Kasumi-1 (cell line): ENCODE results near the gene GIGYF2.

ENCODE experiments used
- DNase-seq, 2 experiments: peaks; one replicate each; lab custom pipeline; 2025; lab: John Stamatoyannopoulos, UW

The GIGYF2 gene

GRCh38 chr2:232749331-232749730, 52.2 kb downstream of the GIGYF2 start:
- no peak for DNase-seq

- no peak for DNase-seq
These were observed 53.1 kb downstream of the GIGYF2 start for GRCh38 chr2:232750135-232750671.

- no peak for DNase-seq
These were observed 60.8 kb downstream of the GIGYF2 start for GRCh38 chr2:232757905-232758304.

DNA sequence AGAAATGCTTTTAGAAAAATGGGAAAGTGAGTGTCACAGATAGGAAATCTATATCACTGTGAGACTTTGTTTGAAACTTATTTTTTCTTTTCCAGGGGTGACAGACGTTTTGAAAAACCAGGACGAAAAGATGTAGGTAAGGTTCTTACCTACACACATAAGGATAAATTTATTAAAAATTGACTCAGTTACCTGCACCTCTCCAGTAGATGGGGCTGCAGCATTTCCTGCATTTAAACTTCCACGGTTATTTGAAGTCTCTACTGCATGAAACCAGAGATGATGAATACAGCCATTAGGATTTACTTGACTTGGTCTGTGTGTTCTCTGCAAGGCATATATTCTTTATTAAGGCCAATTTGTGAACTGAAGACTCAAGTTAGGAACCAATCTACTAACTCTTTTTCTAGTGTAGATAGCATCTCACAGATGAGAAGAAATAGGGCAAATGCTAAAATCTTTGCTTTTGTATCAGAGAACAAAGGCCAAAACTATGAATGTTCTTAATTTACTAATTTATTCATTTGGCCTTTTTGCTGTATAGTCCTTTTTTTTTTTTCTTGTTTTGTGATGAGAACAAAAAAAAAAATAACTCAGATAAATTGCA, 64.3 kb downstream of the GIGYF2 start:
- peak in 1 of 2 experiments; percentile 3 for DNase-seq

GRCh38 chr2:232767866-232768265, 70.7 kb downstream of the GIGYF2 start:
- DNase-seq, result no peak

GRCh38 chr2:232770207-232770606, 73.1 kb downstream of the GIGYF2 start:
- DNase-seq, result no peak

DNA sequence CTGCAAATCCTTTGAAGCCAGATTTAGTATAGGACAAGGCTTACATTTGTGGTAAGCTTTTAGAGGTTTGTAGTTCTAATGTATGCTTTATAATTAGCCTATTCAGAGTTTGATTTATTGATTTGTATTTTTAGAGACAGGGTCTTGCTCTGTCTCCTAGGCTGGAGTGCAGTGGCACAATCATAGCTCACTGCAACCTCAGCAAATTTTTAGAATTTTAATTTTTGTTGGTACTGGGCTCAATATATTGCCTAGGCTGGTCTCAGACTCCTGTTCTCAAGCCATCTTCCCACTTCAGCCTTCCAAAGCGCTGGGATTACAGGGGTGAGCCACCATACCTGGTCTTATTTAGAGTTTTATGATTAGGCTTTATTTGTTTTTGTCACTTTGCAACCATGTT, 74.7 kb downstream of the GIGYF2 start:
- DNase-seq, result no peak

GRCh38 chr2:232772531-232772930, 75.4 kb downstream of the GIGYF2 start:
- DNase-seq, result no peak

DNA sequence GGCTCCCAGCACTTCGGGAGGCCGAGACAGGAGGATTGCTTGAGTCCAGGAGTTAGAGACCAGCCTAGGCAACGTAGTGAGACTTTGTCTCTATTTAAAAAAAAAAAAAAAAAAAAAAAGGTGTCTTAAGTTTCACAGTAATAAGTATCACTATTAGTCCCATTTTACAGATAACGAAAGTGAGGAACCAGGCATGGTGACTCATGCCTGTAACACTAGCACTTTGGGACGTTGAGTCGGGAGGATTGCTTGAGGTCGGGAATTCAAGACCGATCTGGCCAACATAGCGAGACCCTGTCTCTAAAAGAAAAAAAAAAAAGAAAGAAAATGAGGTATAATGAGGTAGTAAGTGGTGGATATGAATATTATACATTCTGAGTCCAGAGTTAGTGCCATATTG, 76.7 kb downstream of the GIGYF2 start:
- no peak for DNase-seq

GRCh38 chr2:232776435-232776834, 79.3 kb downstream of the GIGYF2 start, which contains the start of gene KCNJ13:
KCNJ13 (minus strand) TSS chr2:232776565; CDS start chr2:232771362, 5,203 bp downstream.
- DNase-seq, result no peak

DNA sequence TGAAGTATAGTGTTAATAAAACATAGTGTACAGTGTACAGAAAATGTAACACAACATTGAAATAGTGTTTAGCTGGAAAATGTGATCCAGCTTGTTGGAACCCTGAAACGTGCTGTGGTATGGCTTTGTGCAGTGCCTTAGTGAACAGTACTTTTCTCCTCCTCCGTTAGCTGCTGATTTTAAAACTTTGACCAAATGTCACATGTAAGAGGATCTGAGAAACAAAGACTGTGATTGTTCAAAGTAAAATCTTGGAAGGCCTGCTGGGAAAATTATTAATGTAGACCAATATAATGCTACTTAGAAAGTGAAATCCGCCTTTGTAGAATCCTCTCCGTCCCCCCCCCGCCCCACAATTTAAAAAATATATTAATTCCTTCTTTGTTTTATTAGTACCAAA, 80.1 kb downstream of the GIGYF2 start:
- DNase-seq, result no peak

DNA sequence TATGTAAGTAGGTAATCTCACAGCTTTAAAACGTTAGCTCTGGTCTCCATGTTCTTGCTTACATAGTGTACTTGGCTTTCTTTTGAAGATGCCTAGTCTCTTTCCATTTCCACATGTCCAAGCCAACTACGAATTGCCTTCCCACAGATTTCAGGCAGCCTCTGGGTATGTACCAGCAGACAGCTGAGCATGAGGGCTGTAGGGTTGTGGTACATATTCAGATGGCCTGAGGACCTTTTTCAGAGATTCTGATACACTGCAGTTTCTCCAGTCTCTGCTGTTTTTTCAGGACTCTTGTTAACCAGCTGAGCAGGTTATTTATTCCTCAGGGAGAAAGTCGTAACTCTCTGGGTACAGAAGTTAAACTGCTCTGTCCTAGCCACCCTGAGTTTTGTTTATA, 82.3 kb downstream of the GIGYF2 start:
- DNase-seq, result no peak

GRCh38 chr2:232779934-232780333, 82.8 kb downstream of the GIGYF2 start:
- no peak for DNase-seq

GRCh38 chr2:232781765-232782164, 84.6 kb downstream of the GIGYF2 start:
- no peak for DNase-seq

DNA sequence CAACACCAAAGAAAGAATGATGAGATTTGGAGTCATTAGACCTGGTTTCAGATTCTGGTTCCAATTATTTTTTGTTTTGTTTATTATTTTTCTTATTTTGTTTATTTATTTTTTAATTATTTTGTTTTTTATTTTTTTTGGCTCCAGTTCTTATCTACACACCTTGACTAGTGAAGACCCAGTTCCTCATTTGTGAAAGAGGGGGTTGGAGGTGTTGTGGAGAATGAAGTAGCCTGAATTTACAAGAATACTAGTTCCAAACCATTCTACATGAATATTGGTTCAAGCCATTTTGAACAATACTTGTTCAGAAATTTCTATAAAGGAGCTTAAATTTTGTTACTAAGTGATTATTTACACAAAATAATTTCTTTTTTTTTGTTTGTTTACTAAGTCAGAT, 86.1 kb downstream of the GIGYF2 start:
- no peak for DNase-seq

DNA sequence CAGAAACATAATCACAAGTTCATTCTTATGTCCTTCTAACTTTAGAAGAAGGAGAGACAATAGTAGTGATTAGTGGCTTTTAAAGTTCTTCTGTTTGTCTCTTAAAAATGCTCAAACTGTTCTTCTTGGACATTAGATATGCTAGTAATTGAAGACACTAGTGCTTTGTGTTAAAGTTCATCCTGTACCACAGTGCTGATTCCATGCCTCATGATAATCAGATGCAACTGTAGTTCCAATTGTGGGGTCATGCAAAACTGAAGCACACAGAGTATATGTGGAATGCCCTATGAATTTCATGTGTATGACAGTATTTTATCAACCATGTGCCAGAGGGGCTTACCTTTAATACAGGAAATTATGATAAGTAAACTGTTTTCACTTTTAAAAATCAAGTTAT, 90.7 kb downstream of the GIGYF2 start:
- no peak for DNase-seq

- no peak for DNase-seq
These were observed 92.0 kb downstream of the GIGYF2 start for GRCh38 chr2:232789082-232789481.

DNA sequence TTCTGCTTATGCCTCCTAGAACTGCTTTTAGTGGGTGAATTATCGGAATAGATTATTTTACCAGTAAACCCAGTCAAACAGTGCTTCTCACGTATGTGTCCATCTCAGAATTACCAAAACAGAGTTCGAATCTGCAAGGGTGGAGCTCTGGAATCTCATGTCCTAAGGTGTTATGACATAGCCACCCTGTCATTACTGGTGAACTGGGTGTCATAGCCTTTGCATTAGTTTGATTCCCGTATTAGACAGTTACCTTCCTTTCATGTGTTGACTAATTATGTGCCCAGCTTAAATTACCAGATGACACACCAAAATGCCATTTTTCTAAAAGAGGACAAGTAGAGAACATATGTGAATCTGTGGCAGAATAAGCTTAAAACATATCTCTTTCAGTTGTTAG, 94.4 kb downstream of the GIGYF2 start:
- DNase-seq, result no peak

DNA sequence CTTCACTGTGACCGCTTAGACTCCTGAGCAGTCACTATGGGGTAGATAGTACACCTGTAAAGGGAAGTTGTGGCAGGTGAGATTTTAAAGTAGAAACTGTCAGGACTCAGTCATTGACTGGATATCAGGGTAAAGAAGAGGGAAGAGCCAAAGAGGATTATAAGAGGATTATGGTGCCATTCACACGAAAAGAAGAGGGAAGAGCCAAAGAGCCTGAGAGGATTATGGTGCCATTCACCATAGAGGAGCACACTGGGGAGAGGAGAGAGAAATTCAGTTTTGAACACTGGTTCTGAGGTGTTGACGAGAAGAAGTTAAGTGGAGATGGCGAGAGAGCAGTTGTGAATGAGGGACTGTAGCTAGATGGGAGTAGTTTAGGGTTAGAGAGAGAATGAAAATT, 96.1 kb downstream of the GIGYF2 start:
- DNase-seq, result no peak

GRCh38 chr2:232794981-232795380, 97.8 kb downstream of the GIGYF2 start:
- DNase-seq, result no peak

DNA sequence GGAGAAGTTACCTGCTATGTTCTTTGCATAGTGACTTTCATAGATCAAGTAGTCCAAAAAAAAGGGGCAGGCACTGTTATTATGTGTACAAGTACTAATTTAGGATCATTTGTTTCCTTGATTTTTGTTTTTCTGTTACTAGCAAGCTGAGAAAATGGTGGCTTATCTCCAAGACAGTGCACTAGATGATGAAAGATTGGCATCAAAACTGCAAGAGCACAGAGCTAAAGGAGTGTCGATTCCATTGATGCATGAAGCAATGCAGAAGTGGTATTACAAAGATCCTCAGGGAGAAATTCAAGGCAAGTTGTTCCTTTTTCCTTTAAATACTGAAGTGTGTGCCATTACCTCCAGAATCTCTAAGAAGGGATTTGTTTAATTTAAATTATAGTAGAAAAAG, 98.8 kb downstream of the GIGYF2 start:
- DNase-seq, result no peak

- DNase-seq, result no peak
These were observed 101.1 kb downstream of the GIGYF2 start for GRCh38 chr2:232798187-232798586.

DNA sequence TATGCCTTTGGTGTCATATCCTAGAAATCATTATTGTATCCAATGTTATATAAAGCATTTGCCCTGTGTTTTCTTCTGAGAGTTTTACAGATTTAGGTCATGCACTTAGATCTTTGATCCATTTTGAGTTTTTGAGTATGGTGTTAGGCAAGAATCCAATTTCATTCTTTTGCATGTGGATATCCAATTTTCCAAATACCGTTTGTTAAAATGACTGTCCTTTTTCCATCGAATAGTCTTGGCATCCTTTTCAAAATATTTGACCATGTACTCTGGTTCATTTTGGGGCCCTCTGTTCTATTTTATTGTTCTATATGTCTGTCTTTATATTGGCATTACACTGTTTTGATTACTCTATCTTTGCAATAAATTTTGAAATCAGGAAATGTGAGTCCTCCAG, 103.0 kb downstream of the GIGYF2 start:
- DNase-seq, result no peak

DNA sequence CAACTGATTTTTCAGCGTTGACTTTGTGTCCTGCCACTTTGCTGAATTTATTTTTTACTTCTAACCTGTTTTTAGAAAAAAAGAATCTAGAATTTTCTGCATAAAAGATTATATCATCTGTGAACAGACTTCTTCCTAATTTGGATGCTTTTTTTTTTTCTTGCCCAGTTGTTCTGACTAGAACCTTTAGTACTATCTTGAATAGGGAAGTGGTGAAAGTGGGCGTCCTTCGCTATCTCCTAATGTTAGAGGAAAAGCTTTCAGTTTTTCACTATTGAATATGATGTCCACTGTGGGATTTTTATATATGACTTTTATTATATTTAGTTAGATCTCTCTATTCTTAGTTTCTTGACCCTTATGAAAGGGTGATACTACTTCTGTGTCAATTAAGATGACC, 105.0 kb downstream of the GIGYF2 start:
- peak in 1 of 2 experiments; percentile 12 for DNase-seq
